ENCODE data around the gene ANKRD33B.

Gene ANKRD33B

GRCh38 chr5:10644192-10644591, 80.3 kb downstream of the ANKRD33B start:
- DNase-seq = no peak

DNA sequence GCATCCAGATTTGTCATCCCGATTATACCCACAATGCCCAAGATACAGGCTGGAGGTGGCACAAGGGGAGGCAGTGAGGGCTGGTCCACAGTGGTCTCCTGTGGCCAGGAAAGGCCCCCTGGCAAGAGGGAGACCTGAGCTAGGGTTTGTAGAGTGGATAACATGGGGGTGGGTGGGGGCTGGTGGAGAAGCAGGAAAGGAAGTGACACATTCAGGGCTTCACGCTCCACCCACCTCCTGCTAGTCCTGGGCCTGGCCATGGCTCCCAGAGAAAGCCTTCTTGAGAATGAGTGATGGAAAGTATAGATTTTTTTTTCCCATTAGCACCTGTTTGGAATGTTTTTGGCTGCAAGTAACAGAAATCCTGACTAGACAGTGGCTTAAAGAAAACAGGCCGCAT, 81.3 kb downstream of the ANKRD33B start:
- no peak for DNase-seq

DNA sequence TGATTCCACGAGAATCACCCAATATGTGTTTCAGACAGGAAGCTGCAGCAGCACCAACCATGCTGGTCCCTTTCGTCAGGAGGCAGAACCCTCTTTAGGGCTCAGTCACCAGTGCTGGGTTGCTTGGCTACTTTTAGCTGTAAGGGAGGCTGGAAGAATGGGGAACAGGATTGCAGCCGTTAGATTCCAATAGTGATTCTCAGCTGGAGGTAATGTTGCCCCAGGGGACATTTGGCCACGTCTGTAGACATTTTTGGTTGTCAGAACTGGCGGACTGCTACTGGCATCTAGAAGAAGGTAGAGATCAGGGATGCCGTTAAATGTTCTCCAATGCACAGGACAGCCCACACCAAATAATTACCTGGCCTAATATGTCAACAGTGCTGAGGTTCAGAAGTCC, 81.8 kb downstream of the ANKRD33B start:
- DNase-seq = no peak

DNA sequence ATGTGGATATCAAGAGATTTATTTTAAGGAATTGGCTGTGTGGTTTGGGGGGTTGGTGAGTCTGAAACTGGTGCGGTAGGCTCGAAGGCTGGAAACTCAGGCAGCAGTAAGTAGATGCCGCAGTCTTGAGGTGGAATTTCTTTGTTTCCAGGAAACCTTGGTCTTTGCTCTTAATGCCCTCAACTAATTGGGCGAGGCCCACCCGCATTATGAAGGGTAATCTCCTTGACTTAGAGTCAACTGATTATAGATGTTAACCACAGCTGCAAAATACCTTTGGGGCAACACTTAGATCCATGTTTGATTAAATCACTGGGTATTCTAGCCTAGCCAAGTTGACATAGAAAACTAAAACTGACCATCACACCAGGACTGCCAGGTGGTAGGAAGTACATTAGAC, 83.8 kb downstream of the ANKRD33B start:
- DNase-seq = no peak

DNA sequence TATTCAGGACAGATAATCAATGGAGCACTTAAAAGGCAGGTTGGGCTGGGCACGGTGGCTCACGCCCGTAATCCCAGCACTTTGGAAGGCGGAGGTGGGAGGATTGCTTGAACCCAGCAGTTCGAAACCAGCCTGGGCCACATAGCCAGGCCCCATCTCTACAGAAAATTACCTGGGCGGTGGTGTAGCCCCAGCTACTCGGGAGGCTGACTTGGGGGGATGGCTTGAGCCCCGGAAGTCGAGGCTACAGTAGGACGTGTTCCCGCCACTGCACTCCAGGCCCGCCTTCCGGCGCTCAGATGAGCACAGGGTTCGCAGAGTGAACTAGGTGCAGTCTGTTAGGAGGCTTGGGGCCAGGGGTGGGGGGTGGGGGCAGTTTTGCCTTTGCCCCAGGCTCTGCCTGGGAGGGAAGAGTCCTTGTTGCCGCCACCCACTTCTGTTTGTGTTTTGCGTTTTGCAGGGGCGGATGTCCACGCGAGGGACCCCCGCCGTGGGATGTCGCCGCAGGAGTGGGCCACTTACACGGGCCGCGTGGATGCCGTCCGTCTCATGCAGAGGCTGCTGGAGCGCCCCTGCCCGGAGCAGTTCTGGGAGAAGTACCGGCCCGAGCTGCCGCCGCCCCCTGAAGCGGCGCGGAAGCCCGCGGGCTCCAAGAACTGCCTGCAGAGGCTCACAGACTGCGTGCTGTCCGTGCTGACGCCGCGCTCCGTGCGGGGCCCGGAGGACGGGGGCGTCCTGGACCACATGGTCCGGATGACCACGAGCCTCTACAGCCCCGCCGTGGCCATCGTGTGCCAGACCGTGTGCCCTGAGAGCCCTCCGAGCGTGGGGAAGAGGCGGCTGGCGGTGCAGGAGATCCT, 85.2 kb downstream of the ANKRD33B start:
- DNase-seq = no peak

GRCh38 chr5:10649666-10650380, 86.0 kb downstream of the ANKRD33B start:
- DNase-seq = no peak

DNA sequence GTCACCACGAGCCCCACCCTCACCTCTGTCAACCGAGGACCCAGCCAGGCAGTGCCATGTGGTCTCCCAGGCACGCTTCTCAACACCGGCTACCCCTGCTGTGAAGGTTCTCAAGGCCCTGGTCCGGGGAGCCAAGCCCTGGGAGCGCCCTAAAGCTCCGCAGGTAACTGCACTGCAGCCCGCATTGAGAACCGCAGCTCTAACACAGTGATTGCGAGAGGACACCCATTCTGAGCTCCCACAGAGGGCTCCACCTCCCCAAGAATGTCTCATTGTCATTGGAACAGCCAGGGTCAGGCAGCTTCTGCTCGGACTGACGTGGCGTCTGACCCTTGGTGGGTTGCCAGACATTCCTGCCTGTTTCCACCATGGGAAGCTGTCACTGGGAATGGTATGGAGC, 88.3 kb downstream of the ANKRD33B start:
- DNase-seq = no peak

GRCh38 chr5:10652606-10653005, 88.7 kb downstream of the ANKRD33B start:
- DNase-seq = no peak

DNA sequence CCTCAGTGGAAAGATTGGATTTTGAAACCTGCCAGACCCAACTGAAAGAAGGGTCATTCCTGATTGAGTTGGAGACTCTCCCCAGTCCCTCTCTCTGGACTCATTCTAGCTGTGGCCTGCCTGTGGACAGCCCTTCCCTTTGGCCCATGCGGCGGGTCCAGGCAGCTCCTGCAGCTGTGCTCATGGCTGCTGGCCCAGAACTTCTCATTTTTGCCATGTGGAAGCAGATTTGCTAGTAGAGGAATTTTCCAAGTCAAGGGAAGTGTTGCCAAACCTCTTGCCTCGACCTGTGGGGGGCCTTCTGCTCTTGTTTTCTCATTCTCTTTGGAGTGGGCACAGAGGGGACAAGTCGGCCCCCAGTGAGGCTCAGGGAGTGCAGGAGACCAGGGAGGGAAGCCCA, 89.2 kb downstream of the ANKRD33B start:
- DNase-seq = no peak

DNA sequence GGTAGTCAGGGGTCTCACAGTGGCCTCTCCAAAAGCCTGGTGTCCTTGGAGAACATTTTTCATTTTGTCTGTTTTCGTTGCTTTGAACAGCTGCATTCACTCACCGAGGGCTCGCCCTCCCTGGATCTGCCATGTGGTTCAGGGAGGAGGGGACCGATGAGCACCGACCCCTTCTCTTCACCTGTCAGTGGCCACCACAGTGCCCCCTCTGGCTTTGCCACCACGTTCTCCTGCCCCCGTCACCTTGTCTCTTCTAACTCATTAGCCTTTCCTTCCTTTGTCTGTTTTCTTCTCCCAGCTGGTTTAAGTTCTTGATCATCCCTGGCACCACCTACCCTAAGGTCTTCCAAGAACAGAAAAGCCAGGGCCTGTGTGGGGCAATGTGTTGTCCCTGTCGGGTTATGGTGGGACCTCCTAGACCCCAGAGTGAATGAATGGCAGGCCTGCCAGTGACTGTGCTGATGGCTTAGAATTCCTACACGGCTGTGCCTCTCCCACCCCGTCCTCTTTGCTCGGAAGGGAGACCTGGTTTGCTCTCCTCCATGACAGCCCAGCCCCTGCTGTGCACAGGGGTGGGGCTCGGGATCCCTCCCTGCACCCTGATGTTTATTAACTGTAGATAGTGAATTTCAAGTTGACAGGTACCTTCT, 90.0 kb downstream of the ANKRD33B start:
- no peak for DNase-seq

DNA sequence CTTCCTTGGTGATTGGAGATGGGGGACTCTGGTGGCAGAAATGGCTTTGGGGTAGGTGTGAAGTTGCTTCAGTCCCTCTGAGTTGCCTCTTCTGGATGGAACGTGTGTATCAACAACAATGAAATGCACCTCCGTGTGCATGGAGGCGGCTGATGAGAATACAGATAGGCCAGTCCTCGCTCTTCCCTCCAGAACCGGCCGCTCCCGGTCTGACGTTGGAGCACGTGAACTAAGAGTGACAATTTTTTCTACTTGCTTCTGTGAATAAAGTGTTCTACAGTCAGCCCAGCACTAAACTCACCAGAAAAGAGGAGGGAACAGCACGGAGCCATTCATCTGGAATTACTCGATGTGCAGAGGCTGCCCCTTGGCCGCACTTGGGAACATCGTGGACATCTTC, 90.7 kb downstream of the ANKRD33B start:
- no peak for DNase-seq

DNA sequence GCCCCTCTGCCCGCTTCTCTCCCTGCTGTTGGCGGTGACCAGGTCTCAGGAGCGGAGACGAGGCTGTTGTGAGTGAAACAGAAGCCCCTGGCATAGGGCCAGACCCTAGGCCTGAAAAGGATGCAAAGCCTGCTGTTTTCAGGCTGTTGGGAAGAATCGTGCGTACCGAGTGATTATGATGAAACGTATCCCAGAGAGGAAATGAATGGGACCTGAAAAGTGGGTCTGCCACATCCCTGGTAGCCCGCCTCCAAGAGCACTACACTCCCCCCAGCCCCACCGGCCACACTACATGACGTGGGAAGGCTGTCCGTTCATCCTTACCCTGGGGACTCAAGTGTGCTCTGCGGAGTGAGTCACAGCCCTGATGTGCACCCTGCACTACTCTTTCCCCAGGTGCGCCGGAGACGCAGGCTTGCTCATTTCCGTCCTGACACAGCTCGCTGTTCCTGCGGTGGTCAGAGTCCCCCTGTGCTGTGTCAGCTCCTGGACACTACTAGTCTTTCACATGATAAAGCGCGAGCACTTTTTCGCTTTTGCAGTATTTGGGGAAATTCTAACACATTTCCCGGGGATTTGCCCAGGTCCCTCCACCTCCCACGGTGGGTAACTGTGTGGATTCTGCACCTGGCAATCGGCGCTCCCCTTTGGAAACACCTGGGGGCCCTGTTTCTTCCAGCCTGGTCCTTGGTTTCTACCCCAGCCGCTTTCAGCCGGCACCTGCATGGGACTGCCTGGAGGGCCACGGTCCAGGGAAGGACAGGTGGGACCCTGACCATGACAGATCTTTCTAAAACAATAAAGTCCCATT, 91.5 kb downstream of the ANKRD33B start:
- DNase-seq = peak; percentile 82

DNA sequence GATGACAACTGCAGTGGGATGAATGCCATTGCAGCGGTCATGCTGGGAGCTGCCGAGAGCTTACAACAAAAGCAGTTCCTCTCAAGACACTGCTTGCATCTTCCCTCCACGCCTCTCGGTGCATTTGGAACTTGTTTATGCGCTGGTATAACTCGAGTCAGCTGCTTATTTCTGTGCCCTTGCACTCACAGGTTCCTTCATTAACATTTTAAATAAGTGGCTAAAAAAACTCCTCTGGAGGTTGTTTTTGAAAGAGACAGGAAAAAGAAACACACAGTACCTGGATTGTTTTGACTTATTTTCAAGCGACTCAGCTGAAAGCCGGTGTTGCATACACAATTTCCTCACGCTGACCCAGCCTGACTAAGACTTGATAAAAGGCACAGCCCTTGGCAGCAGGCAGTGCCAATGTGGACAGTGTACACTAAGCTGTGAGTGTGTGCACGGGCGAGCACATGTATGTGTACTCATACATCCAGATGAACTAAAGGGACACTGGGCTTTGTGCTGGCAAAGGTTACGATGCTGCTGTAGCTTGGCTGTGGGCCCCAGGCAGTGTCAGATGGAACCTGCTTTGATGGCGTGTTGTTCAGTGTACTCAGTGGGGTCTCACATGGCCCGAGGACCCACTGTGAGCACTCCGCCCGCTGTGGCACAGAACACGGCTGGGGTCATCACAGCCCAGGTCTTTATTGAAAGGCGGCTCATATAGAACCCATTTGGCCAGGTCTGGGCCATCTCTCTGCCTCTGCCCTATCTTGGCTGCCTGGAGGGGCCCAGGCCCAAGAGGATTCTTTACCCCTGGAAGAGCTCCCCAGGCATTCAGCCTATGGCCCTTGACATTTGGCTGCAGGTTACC, 92.3 kb downstream of the ANKRD33B start:
- DNase-seq = no peak

- DNase-seq = no peak
Measured at GRCh38 chr5:10658265-10658664, 94.4 kb downstream of the ANKRD33B start.

- no peak for DNase-seq
Measured at GRCh38 chr5:10660135-10660534, 96.3 kb downstream of the ANKRD33B start.

- DNase-seq = no peak
Measured at GRCh38 chr5:10660720-10661387, 97.0 kb downstream of the ANKRD33B start.

GRCh38 chr5:10661401-10661800, 97.5 kb downstream of the ANKRD33B start:
- DNase-seq = no peak

- DNase-seq = no peak
Measured at GRCh38 chr5:10662083-10662482, 98.2 kb downstream of the ANKRD33B start.

DNA sequence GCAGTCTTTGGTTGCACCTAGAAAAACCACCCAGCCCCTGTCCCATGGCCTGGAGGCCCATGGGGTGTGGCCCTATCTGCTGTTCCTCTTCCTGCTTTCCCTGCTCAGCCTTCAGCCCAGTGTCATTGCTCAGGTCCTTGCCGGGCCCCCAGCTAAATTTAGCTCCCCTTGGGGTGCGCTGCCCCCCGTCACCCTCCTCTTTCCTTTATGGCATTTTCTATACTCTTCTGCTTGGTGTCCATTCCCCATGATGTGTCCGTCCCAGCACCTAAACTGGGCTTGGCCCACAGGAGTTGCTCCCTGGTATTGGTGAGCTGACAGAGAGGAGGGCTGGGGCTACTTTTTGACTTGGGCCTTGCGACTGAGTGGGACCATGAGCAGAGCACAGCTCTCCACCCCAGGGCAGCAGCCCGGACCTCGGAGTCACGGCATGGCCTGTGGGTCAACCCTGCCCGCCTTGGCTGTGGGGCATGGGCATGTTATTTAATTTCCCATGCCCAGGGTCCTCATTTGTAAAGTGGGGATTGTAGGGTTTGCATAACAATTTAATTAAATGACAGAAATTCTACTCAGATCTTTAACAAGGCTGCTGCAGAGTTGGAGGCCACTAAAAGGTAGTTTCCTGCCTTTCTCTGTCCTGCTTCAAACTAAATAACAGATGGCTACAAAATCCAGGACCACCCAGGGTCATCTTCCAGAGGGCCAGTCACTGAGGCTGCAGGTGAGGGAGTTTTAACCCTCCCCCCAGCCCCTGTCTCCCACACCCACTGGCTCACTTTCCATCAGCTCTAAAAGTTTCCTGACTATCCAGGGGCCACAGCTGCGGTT, 99.0 kb downstream of the ANKRD33B start:
- no peak for DNase-seq

DNA sequence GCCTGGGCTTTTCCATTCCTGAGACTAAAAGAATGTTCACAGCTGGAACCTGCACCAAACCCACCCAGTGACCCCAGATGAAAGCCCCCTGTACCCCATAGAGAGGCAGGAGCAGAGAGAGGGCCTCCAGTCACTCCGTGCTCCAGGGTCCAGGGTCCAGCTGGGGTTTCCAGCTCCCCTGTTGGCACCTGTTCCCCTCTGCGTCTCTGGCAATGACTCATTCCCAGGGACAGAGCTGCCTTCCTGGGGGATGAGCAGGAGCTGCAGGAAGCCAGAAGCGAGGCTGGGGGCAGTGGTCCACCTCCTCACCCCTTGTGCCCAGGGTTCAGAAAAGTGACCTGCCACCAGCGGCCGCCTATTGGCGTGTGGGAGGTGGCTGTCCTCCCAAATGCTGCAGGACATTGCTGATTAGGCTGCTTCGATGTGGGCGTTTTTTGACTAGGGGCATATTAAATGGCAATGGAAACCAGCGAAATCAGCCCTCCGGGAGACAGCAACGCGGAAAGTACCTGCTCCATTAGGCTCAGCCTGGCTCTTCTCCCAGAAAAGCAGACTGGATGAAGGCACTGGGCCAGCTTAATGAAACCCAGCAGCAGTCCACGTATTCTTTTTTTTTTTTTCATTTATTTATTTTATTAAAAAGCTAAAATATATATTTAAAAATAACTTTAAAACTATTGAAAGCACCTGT, 99.8 kb downstream of the ANKRD33B start:
- peak; percentile 48 for DNase-seq
